Non-pigmented ciliary epithelial cell (primary cell): ENCODE results near the gene ECT2L.
"Not testable (repeated sequence)": the region's sequence is repeated elsewhere in the genome, so short reads cannot be mapped to it uniquely, and the experiment has no call there.

ENCODE experiments used
- DNase-seq: peaks from one replicate; pipeline ENCODE4 v3.0.0-alpha.2; 2010; ENCODE audit warnings: low read depth

The ECT2L gene

GRCh38 chr6:138863321-138863720 lies 67.4 kb downstream of the ECT2L start:
- DNase-seq, result no peak

GRCh38 chr6:138864343-138864890 lies 68.5 kb downstream of the ECT2L start:
- DNase-seq, result no peak

- DNase-seq, result no peak
These were observed 69.7 kb downstream of the ECT2L start for GRCh38 chr6:138865480-138866109.

GRCh38 chr6:138868181-138868580 lies 72.3 kb downstream of the ECT2L start:
- no peak for DNase-seq

DNA sequence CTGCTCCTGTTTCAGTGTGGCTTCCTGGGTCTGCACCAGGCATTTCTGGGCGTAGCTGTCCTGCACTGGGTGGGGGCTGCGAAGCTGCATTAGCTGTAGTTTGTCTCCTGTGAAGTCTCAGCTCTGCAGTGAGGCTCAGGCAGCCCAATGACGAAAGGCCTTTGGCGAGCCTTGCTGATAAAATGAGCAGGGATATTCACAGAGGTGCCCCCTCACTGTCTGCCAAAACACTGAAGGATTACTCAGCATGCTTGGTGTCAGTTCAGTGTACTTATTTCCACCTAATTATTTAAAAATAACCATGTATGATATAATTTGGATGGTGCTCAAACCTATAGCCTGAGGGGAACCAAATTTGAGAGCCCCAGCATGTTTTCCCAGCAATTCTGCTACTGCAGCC lies 73.5 kb downstream of the ECT2L start:
- DNase-seq, result no peak

DNA sequence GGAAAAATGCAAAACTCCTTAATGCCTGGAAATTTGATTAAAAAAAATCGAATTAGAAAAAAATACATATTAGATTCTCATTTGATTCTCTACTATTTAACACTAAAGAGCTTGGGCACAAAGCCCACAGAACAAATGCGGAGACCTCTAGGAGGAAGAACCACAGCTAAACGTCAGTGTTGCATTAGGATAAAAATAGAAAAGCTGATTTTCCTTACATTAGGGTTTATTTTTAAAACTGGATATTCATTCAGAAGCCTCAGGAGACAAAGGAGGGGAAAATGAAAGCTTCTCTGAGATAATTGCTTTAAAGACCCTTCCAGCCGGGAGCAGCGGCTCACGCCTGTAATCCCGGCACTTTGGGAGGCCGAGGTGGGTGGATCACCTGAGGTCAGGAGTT lies 77.3 kb downstream of the ECT2L start:
- no peak for DNase-seq

DNA sequence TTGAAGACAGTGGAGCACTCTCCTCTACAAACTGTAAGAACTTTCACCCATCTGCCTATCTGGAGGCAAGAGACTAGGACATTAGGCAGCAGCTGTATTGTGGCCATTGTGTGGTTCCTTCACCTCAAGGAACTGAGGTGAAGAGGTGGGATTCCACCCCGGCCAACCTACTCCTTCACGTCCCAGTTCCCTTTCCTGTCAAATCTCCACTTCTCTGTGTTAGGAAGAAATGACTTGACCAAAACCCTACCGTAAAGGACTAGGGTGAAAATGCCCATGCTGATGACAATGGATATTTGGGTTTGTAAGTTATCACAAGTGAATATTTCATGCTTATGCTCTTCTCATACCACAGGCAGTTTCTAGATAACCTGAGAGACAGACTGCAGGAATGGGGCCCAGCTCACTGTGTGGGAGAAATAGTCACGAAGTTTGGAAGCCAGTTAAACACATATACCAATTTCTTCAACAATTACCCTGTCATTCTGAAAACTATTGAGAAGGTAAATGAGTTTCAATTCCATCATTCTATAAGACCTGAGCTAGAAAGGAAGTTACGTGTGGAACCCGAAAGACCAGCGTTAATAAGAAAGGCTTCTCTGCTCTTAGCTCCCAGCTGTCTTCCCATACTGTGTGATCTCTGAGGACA lies 86.6 kb downstream of the ECT2L start:
- no peak for DNase-seq

GRCh38 chr6:138885156-138885819 lies 89.4 kb downstream of the ECT2L start:
- DNase-seq, result no peak

DNA sequence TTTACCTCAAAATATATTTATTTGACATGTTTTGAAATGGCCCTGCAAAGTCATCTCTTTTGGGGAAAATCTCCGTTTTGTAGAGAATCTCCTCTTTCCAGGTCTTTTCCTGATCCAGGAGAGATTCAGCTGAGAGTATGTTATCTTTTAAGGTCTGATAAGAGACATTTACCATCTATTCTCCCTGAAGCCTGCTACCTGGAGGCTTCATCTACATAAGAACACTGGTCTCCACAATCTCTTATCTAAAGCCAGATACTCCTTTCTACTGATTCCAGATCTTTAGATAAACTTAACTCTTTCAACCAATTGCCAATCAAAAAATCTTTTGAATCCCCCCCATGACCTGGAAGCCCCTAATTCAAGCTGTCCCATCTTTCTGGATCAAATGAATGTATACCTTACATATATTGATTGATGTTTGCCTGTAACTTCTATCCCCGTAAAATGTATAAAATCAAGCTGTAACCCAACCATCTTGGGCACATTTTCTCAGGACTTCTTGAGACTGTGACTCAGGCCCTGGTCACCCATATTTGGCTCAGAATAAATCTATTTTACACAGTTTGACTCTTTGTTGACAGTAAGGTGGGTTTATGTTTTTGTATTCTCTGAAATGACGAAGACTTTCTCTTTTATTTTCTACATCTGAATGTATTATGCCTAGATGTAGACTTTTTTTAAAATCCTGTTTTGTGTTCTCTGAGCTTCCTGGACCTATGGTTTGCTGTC lies 95.5 kb downstream of the ECT2L start:
- no peak for DNase-seq

GRCh38 chr6:138896104-138896756 lies 100.3 kb downstream of the ECT2L start:
- no peak for DNase-seq

DNA sequence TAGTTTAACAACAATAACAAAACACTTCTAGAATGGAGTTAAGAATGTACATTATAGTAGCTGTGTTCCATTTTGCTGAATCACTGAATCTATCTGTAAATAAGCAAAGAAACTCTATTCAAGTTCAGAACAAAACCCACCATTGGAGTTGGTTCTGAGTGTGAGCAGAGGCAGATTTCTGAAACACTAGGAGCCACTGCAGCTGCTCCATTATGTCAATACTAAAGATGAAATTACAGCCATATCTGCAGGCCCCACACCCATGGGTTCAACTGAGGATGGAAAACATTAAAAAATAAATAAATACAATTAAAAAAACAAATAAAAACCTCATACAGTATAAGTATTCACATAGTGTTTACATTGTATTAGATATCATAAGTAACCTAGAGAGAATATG lies 101.1 kb downstream of the ECT2L start:
- DNase-seq, result no peak

- DNase-seq, result no peak
These were observed 111.3 kb downstream of the ECT2L start for GRCh38 chr6:138907167-138907566.

DNA sequence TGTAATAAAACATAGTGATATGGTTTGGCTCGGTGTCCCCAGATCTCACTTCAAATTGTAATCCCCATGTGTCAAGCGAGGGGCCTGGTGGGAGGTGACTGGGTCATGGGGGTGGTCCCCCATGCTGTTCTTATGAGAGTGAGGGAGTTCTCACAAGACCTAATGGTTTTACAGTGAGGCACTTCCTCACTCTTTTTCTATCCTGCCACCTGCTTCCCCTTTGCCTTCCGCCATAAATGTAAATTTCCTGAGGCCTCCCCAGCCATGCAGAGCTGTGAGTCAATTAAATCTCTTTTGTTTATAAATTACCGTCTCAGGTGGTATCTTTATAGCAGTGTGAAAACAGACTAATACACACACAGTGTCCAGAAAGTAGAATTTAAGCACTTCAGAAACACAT lies 113.6 kb downstream of the ECT2L start:
- DNase-seq, result no peak

DNA sequence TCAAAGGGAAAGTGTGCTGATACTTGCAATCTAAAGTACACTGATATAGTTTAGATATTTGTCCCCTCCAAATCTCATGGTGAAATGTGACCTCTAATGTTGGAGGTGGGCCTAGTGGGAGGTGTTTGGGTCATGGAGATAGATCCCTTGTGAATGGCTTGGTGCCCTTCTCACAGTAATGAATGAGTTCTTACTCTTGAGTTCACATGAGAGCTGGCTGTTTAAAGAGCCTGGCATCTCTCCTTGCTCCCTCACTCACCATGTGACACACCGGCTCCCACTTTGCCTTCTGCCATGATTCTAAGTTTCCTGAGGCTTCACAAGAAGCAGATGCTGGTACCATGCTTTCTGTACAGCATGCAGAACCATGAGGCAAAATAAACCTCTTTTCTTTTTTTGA lies 114.1 kb downstream of the ECT2L start:
- DNase-seq, result no peak

DNA sequence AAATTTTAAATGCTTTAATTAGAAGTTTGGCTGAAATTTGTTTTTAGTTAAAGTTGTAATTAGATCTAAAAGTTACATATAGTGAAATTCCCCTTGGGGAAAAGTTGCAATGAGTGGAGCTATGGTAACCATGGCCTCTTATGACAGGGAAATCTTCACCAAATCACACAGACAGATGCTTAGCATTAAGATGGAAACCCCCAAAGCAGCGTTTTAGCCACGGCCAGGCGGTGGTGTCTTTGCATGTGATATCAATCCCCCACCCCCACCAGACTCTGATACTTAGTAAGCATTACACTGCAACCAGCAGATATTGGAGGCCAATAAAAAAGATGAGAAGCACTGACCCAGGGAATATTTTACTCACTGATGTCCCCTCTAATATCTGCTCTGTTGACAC lies 116.4 kb downstream of the ECT2L start:
- DNase-seq, result no peak

DNA sequence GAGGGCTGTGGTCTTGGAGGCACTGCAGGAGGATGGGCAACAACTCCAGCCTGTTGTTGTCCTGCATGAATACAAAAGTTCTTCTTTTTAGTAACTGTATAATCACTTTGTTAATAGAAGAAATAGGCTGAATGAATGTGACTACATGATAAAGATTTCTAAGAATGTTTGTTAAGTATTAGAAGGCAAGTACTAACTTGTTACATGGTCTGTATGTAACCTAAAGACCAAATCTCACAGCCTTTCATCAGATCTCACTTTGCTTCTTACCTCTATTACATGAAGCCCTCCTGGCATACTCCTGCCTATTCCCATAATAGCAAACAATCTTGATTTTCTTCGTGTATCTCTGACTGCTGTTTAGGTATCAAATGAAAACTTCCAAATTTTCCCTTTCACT lies 118.8 kb downstream of the ECT2L start:
- DNase-seq, result no peak

DNA sequence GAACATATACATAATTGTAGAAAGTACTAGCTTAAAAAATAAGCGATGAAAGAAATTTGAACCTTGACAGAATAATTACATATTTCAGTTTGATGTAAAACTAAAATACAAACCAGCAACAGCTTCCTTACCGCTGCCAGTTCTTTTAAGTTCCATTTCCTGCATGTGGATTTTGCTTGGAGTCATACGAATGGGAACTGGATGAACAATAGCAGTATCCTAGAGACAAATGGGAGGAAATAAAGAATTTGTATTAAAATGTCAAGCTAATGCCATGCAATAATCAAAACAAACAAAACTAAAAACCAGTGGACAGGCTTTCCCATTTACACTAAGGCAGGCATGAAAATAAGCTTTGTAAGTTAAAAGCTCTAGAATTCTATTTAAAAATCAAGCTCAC lies 125.0 kb downstream of the ECT2L start:
- DNase-seq, result no peak

DNA sequence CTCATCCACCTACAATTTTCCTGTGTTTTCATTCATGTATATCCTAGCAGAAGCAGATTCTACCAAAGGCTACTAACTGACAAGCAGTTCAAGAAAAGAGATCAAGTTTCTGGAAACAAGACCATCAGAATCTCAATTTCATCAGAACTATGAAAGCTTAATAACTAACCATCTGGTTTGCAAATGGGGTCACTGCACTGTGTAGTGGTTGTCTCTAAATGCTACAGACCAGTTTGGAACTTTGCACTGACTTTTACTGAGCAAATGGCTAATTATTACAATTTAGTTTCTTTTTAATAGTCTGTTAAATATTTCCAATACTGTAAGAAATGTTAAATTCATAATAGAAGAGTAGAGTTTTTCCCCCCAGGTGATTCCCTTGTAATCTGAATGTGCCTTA lies 127.7 kb downstream of the ECT2L start:
- DNase-seq, result no peak

DNA sequence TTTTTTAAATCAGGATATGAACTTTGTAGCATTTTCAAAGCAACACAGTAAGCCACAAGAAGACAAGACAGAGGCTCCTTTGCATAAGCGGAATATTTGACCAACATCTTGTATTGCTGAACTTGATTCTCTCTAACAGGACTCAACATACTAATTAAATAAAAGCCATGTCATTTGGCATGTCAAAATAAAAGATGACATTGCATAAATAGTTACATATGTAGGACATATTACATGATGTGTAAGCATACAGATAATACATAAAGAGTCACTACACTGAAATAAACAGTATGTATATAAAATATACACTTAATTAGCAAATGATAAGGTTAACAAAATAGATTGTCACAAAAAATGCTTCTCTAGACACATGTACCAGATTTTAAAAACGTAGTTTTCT lies 129.9 kb downstream of the ECT2L start:
- DNase-seq, result no peak

- no peak for DNase-seq
These were observed 130.7 kb downstream of the ECT2L start for GRCh38 chr6:138926579-138926978.

GRCh38 chr6:138931660-138932059 lies 135.8 kb downstream of the ECT2L start:
- DNase-seq, result no peak

DNA sequence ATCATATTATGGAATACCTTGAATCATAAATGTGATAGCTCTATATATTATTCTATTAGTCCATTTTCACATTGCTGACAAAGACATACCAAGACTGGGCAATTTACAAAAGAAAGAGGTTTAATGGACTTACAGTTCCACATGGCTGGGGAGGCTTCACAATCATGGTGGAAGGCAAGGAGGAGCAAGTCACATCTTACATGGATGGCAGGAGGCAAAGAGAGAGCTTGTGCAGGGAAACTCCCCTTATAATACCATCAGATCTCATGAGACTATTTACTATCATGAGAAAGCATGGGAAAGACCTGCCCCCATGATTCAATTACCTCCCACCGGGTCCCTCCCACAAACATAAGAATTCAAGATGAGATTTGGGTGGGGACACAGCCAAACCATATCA lies 141.0 kb downstream of the ECT2L start:
- DNase-seq, result not testable (repeated sequence)
